Measurements from ENCODE around the gene XYLT1.
"Not testable (repeated sequence)": the region's sequence is repeated elsewhere in the genome, so short reads cannot be mapped to it uniquely, and the experiment has no call there.

XYLT1 gene

GRCh38 chr16:17410316-17410715, 60.4 kb downstream of the XYLT1 start:
- not testable (repeated sequence) for H4K8ac ChIP-seq (ENCODE audit: low read length); H2BK15ac ChIP-seq (ENCODE audit: low read depth, poor library complexity, severe bottlenecking); H3K27ac ChIP-seq (ENCODE audit: low read length, poor library complexity, severe bottlenecking); H2AFZ ChIP-seq (ENCODE audit: low read depth, low read length); H3K4me3 ChIP-seq (ENCODE audit: insufficient read depth in 1 of 2, low read depth in 1 of 2, low read length in 2 of 2); H3K4ac ChIP-seq (ENCODE audit: low read depth in 1 of 2, low read length in 2 of 2); DNase-seq; H3K4me2 ChIP-seq (ENCODE audit: low read length, poor library complexity, severe bottlenecking); H3K79me1 ChIP-seq (replicated peaks; ENCODE audit: low read length, poor library complexity, severe bottlenecking); H2BK120ac ChIP-seq (ENCODE audit: low read depth, low read length); H4K91ac ChIP-seq (ENCODE audit: low read length); H3K36me3 ChIP-seq (ENCODE audit: control insufficient read depth in 1 of 2, insufficient read depth in 2 of 2, low read depth in 1 of 2, low read length in 2 of 2); H3K4me1 ChIP-seq (ENCODE audit: control insufficient read depth, insufficient read depth, low read depth, low read length); H3K9ac ChIP-seq (ENCODE audit: low read length); H3K9me3 ChIP-seq (ENCODE audit: control insufficient read depth, low read length); H3K14ac ChIP-seq (ENCODE audit: low read length in 2 of 2); H2AK5ac ChIP-seq (ENCODE audit: low read length, severe bottlenecking); H3K23ac ChIP-seq (ENCODE audit: low read length in 2 of 2); H2BK5ac ChIP-seq (ENCODE audit: low read depth, low read length, poor library complexity, severe bottlenecking); H3K18ac ChIP-seq (ENCODE audit: low read depth in 1 of 2, low read length in 2 of 2); H2BK12ac ChIP-seq (ENCODE audit: low read length in 2 of 2); H3K27me3 ChIP-seq (ENCODE audit: control insufficient read depth in 1 of 2, insufficient read depth in 1 of 2, low read length in 2 of 2)
- WGBS: 94% methylated on average over 2 of the region's 6 CpGs

- no peaks in the 10 kb centered on the region for H3K79me1 ChIP-seq (replicated peaks; ENCODE audit: low read length, poor library complexity, severe bottlenecking)
- H3K4me2 ChIP-seq (ENCODE audit: low read length, poor library complexity, severe bottlenecking): no peak overlapping the region
- no peak overlapping the region for H2BK12ac ChIP-seq (ENCODE audit: low read length in 2 of 2)
- H3K9ac ChIP-seq (ENCODE audit: low read length): no peak overlapping the region
- H3K9me3 ChIP-seq (ENCODE audit: control insufficient read depth, low read length): no peaks in the 10 kb centered on the region
- no peak overlapping the region for H3K4me3 ChIP-seq (ENCODE audit: insufficient read depth in 1 of 2, low read depth in 1 of 2, low read length in 2 of 2)
- H3K4ac ChIP-seq (ENCODE audit: low read depth in 1 of 2, low read length in 2 of 2): no peak overlapping the region
- no peak for DNase-seq
- WGBS: 74% methylated on average over 3 of the region's 3 CpGs
- no peak overlapping the region for H3K27ac ChIP-seq (ENCODE audit: low read length, poor library complexity, severe bottlenecking)
- H2AK5ac ChIP-seq (ENCODE audit: low read length, severe bottlenecking): no peak overlapping the region
- peaks cover 0 to 7% of the 10 kb centered on the region in 2 experiments for H3K36me3 ChIP-seq (ENCODE audit: control insufficient read depth in 1 of 2, insufficient read depth in 2 of 2, low read depth in 1 of 2, low read length in 2 of 2)
- no peaks in the 10 kb centered on the region for H3K4me1 ChIP-seq (ENCODE audit: control insufficient read depth, insufficient read depth, low read depth, low read length)
- no peak overlapping the region for H2AFZ ChIP-seq (ENCODE audit: low read depth, low read length)
- H4K91ac ChIP-seq (ENCODE audit: low read length): no peak overlapping the region
- no peaks in the 10 kb centered on the region for H3K27me3 ChIP-seq (ENCODE audit: control insufficient read depth in 1 of 2, insufficient read depth in 1 of 2, low read length in 2 of 2)
- no peak overlapping the region for H3K18ac ChIP-seq (ENCODE audit: low read depth in 1 of 2, low read length in 2 of 2)
- no peak overlapping the region for H2BK120ac ChIP-seq (ENCODE audit: low read depth, low read length)
- H4K8ac ChIP-seq (ENCODE audit: low read length): no peak overlapping the region
- H3K23ac ChIP-seq (ENCODE audit: low read length in 2 of 2): no peak overlapping the region
- H2BK15ac ChIP-seq (ENCODE audit: low read depth, poor library complexity, severe bottlenecking): no peak overlapping the region
- H3K14ac ChIP-seq (ENCODE audit: low read length in 2 of 2): no peak overlapping the region
- H2BK5ac ChIP-seq (ENCODE audit: low read depth, low read length, poor library complexity, severe bottlenecking): no peak overlapping the region
Observed at GRCh38 chr16:17409894-17410293, 60.9 kb downstream of the XYLT1 start.

- Histone ChIP-seq H3K27me3 (ENCODE audit: control insufficient read depth in 1 of 2, insufficient read depth in 1 of 2, low read length in 2 of 2) (no peaks in the 10 kb centered on the region), H2BK5ac (ENCODE audit: low read depth, low read length, poor library complexity, severe bottlenecking) (no peak overlapping the region), H3K18ac (ENCODE audit: low read depth in 1 of 2, low read length in 2 of 2) (no peak overlapping the region), H3K4ac (ENCODE audit: low read depth in 1 of 2, low read length in 2 of 2) (no peak overlapping the region), H2AFZ (ENCODE audit: low read depth, low read length) (no peak overlapping the region), H2BK12ac (ENCODE audit: low read length in 2 of 2) (no peak overlapping the region), H2AK5ac (ENCODE audit: low read length, severe bottlenecking) (no peak overlapping the region), H3K4me3 (ENCODE audit: insufficient read depth in 1 of 2, low read depth in 1 of 2, low read length in 2 of 2) (no peak overlapping the region), H3K9me3 (ENCODE audit: control insufficient read depth, low read length) (no peaks in the 10 kb centered on the region), H3K36me3 (ENCODE audit: control insufficient read depth in 1 of 2, insufficient read depth in 2 of 2, low read depth in 1 of 2, low read length in 2 of 2) (peaks cover 0 to 7% of the 10 kb centered on the region in 2 experiments), H3K79me1 (replicated peaks; ENCODE audit: low read length, poor library complexity, severe bottlenecking) (no peaks in the 10 kb centered on the region), H4K8ac (ENCODE audit: low read length) (no peak overlapping the region), H3K9ac (ENCODE audit: low read length) (peak overlapping the region; percentile 81), H3K4me1 (ENCODE audit: control insufficient read depth, insufficient read depth, low read depth, low read length) (no peaks in the 10 kb centered on the region), H3K4me2 (ENCODE audit: low read length, poor library complexity, severe bottlenecking) (no peak overlapping the region), H3K14ac (ENCODE audit: low read length in 2 of 2) (no peak overlapping the region), H3K23ac (ENCODE audit: low read length in 2 of 2) (no peak overlapping the region), H2BK120ac (ENCODE audit: low read depth, low read length) (no peak overlapping the region), H4K91ac (ENCODE audit: low read length) (no peak overlapping the region), H3K27ac (ENCODE audit: low read length, poor library complexity, severe bottlenecking) (no peak overlapping the region), H2BK15ac (ENCODE audit: low read depth, poor library complexity, severe bottlenecking) (no peak overlapping the region)
- WGBS: 73% methylated on average over 6 of the region's 7 CpGs
- DNase-seq: no peak
Observed at GRCh38 chr16:17408955-17409441, 61.8 kb downstream of the XYLT1 start.

- no peak overlapping the region for H2BK120ac ChIP-seq (ENCODE audit: low read depth, low read length)
- no peak overlapping the region for H2BK12ac ChIP-seq (ENCODE audit: low read length in 2 of 2)
- H3K4me3 ChIP-seq (ENCODE audit: insufficient read depth in 1 of 2, low read depth in 1 of 2, low read length in 2 of 2): no peak overlapping the region
- H3K4me1 ChIP-seq (ENCODE audit: control insufficient read depth, insufficient read depth, low read depth, low read length): no peaks in the 10 kb centered on the region
- no peak overlapping the region for H4K8ac ChIP-seq (ENCODE audit: low read length)
- H3K4ac ChIP-seq (ENCODE audit: low read depth in 1 of 2, low read length in 2 of 2): no peak overlapping the region
- H3K9me3 ChIP-seq (ENCODE audit: control insufficient read depth, low read length): no peaks in the 10 kb centered on the region
- no peak overlapping the region for H3K23ac ChIP-seq (ENCODE audit: low read length in 2 of 2)
- H3K9ac ChIP-seq (ENCODE audit: low read length): peak overlapping the region; percentile 81
- 76% methylated on average over 5 of the region's 5 CpGs for WGBS
- no peak overlapping the region for H3K27ac ChIP-seq (ENCODE audit: low read length, poor library complexity, severe bottlenecking)
- no peak overlapping the region for H2AK5ac ChIP-seq (ENCODE audit: low read length, severe bottlenecking)
- no peak overlapping the region for H3K18ac ChIP-seq (ENCODE audit: low read depth in 1 of 2, low read length in 2 of 2)
- H4K91ac ChIP-seq (ENCODE audit: low read length): no peak overlapping the region
- no peak overlapping the region for H2BK5ac ChIP-seq (ENCODE audit: low read depth, low read length, poor library complexity, severe bottlenecking)
- no peak overlapping the region for H3K14ac ChIP-seq (ENCODE audit: low read length in 2 of 2)
- DNase-seq: no peak
- no peaks in the 10 kb centered on the region for H3K27me3 ChIP-seq (ENCODE audit: control insufficient read depth in 1 of 2, insufficient read depth in 1 of 2, low read length in 2 of 2)
- no peaks in the 10 kb centered on the region for H3K79me1 ChIP-seq (replicated peaks; ENCODE audit: low read length, poor library complexity, severe bottlenecking)
- no peak overlapping the region for H2AFZ ChIP-seq (ENCODE audit: low read depth, low read length)
- H3K36me3 ChIP-seq (ENCODE audit: control insufficient read depth in 1 of 2, insufficient read depth in 2 of 2, low read depth in 1 of 2, low read length in 2 of 2): peaks cover 0 to 7% of the 10 kb centered on the region in 2 experiments
- H2BK15ac ChIP-seq (ENCODE audit: low read depth, poor library complexity, severe bottlenecking): no peak overlapping the region
- H3K4me2 ChIP-seq (ENCODE audit: low read length, poor library complexity, severe bottlenecking): no peak overlapping the region
Observed at GRCh38 chr16:17408296-17408695, 62.5 kb downstream of the XYLT1 start.

All from mesenchymal stem cell (in vitro differentiated cells and primary cell).